Measurements from ENCODE around the gene PPFIBP2.
A peak's percentile ranks its signal among the peaks of the same experiment; 100 is the strongest.

PPFIBP2 gene

GRCh38 chr11:7501894-7502293 lies 11.9 kb upstream of the PPFIBP2 start:
- H4K20me1 ChIP-seq (ENCODE audit: insufficient read depth, low read length), result no peaks in the 10 kb centered on the region
- no peak for DNase-seq
- peak overlapping the region; percentile 30; the same call in 1 of the 2 replicates for H3K4me2 ChIP-seq (ENCODE audit: low read depth, low read length)

GRCh38 chr11:7506243-7506642 lies 7.6 kb upstream of the PPFIBP2 start:
- TF ChIP-seq CTCF (IDR thresholded peaks at IDR 0.05; ENCODE audit: low read length) (no peak), EZH2 (optimal IDR thresholded peaks at IDR 0.05; ENCODE audit: low read depth, low read length) (no peak), EZH2phosphoT487 (IDR thresholded peaks at IDR 0.05; ENCODE audit: low read length) (no peak)
- H3F3A ChIP-seq (ENCODE audit: insufficient read depth, low read length), result peaks cover 2% of the 10 kb centered on the region; the same call in 1 of the 2 replicates
- H3K27ac ChIP-seq (ENCODE audit: low read length), result no peak overlapping the region
- H3K79me2 ChIP-seq (ENCODE audit: low read length), result no peaks in the 10 kb centered on the region
- H3K9me3 ChIP-seq (replicated peaks; ENCODE audit: insufficient read depth, low read length), result no peaks in the 10 kb centered on the region
- no peaks in the 10 kb centered on the region for H3K9me2 ChIP-seq (replicated peaks; ENCODE audit: insufficient read depth, low read length)
- H3K4me2 ChIP-seq (ENCODE audit: low read depth, low read length), result no peak overlapping the region
- H3K4me1 ChIP-seq (ENCODE audit: low read length), result peaks cover 17% of the 10 kb centered on the region
- H3K9ac ChIP-seq (ENCODE audit: low read length), result no peak overlapping the region
- no peak overlapping the region for H3K4me3 ChIP-seq (ENCODE audit: low read length)
- DNase-seq, result no peak
- H3K36me3 ChIP-seq (replicated peaks; ENCODE audit: insufficient read depth, low read length), result no peaks in the 10 kb centered on the region
- no peaks in the 10 kb centered on the region for H3K27me3 ChIP-seq (replicated peaks; ENCODE audit: insufficient read depth, low read length)
- H2AFZ ChIP-seq (ENCODE audit: low read length), result no peak overlapping the region
- H4K20me1 ChIP-seq (ENCODE audit: insufficient read depth, low read length), result no peaks in the 10 kb centered on the region

More at GRCh38 chr11:7501894-7502293, 11.9 kb upstream of the PPFIBP2 start:
- Histone ChIP-seq H3K36me3 (replicated peaks; ENCODE audit: insufficient read depth, low read length) (no peaks in the 10 kb centered on the region), H3K4me3 (ENCODE audit: low read length) (no peak overlapping the region), H3K27me3 (replicated peaks; ENCODE audit: insufficient read depth, low read length) (no peaks in the 10 kb centered on the region), H3K27ac (ENCODE audit: low read length) (no peak overlapping the region), H3K9me2 (replicated peaks; ENCODE audit: insufficient read depth, low read length) (no peaks in the 10 kb centered on the region), H2AFZ (ENCODE audit: low read length) (no peak overlapping the region), H3K4me1 (ENCODE audit: low read length) (peaks cover 12% of the 10 kb centered on the region), H3K9ac (ENCODE audit: low read length) (no peak overlapping the region), H3F3A (ENCODE audit: insufficient read depth, low read length) (no peaks in the 10 kb centered on the region), H3K79me2 (ENCODE audit: low read length) (no peaks in the 10 kb centered on the region), H3K9me3 (replicated peaks; ENCODE audit: insufficient read depth, low read length) (no peaks in the 10 kb centered on the region)
- TF ChIP-seq EZH2phosphoT487 (IDR thresholded peaks at IDR 0.05; ENCODE audit: low read length) (no peak), EZH2 (optimal IDR thresholded peaks at IDR 0.05; ENCODE audit: low read depth, low read length) (no peak), CTCF (IDR thresholded peaks at IDR 0.05; ENCODE audit: low read length) (no peak)

GRCh38 chr11:7508087-7508486 lies 5.7 kb upstream of the PPFIBP2 start:
- H4K20me1 ChIP-seq (ENCODE audit: insufficient read depth, low read length), result no peaks in the 10 kb centered on the region
- no peak overlapping the region for H3K4me2 ChIP-seq (ENCODE audit: low read depth, low read length)
- no peaks in the 10 kb centered on the region for H3K9me2 ChIP-seq (replicated peaks; ENCODE audit: insufficient read depth, low read length)
- H3K79me2 ChIP-seq (ENCODE audit: low read length), result no peaks in the 10 kb centered on the region
- H3K27me3 ChIP-seq (replicated peaks; ENCODE audit: insufficient read depth, low read length), result no peaks in the 10 kb centered on the region
- TF ChIP-seq EZH2 (optimal IDR thresholded peaks at IDR 0.05; ENCODE audit: low read depth, low read length) (no peak), CTCF (IDR thresholded peaks at IDR 0.05; ENCODE audit: low read length) (no peak), EZH2phosphoT487 (IDR thresholded peaks at IDR 0.05; ENCODE audit: low read length) (no peak)
- H3K27ac ChIP-seq (ENCODE audit: low read length), result no peak overlapping the region
- H3K4me3 ChIP-seq (ENCODE audit: low read length), result no peak overlapping the region
- H3F3A ChIP-seq (ENCODE audit: insufficient read depth, low read length), result peaks cover 21% of the 10 kb centered on the region
- H3K36me3 ChIP-seq (replicated peaks; ENCODE audit: insufficient read depth, low read length), result no peaks in the 10 kb centered on the region
- H2AFZ ChIP-seq (ENCODE audit: low read length), result no peak overlapping the region
- no peaks in the 10 kb centered on the region for H3K9me3 ChIP-seq (replicated peaks; ENCODE audit: insufficient read depth, low read length)
- H3K9ac ChIP-seq (ENCODE audit: low read length), result no peak overlapping the region
- H3K4me1 ChIP-seq (ENCODE audit: low read length), result peaks cover 20% of the 10 kb centered on the region
- no peak for DNase-seq
